ENCODE measurements around the gene ZNF346.

The ZNF346 gene

DNA sequence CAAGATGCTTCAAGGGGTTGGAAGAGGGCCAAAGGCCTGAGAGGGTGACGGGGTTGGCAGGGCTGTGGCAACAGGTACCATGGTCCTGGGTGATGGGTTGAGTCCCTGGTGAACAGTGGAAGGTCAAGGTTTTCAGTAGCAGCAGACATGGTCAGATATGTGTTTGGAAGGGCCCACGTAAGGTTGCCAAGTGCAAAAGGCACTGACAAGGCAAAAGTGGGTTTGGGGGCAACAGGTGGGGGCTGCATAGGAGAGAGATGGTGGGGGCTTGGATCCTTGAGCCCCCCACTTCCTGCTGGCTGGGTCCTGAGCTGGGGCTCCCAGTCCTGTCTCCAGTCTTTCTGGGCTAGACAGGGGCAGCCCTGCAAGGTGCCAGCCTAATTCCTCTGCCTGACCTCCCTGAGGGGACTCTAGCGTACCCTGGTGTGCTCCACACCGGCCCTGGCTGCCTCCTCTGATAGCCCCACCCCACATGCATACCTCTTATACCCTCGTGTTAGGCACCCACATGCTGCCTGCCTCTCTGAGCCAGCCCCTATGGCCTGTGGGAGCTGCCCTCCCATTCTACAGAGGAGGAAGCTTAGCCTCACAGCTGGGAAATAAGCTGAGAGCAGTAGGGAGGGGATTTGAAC, 90.2 kb downstream of the ZNF346 start:
- H3K27ac ChIP-seq (ENCODE audit: poor library complexity, severe bottlenecking) = no peak overlapping the region
- TF ChIP-seq, protein P1, sequence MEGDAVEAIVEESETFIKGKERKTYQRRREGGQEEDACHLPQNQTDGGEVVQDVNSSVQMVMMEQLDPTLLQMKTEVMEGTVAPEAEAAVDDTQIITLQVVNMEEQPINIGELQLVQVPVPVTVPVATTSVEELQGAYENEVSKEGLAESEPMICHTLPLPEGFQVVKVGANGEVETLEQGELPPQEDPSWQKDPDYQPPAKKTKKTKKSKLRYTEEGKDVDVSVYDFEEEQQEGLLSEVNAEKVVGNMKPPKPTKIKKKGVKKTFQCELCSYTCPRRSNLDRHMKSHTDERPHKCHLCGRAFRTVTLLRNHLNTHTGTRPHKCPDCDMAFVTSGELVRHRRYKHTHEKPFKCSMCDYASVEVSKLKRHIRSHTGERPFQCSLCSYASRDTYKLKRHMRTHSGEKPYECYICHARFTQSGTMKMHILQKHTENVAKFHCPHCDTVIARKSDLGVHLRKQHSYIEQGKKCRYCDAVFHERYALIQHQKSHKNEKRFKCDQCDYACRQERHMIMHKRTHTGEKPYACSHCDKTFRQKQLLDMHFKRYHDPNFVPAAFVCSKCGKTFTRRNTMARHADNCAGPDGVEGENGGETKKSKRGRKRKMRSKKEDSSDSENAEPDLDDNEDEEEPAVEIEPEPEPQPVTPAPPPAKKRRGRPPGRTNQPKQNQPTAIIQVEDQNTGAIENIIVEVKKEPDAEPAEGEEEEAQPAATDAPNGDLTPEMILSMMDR (IDR thresholded peaks at IDR 0.05; ENCODE audit: poor library complexity, severe bottlenecking) = no peak
- no peak overlapping the region for H3K4me3 ChIP-seq (ENCODE audit: severe bottlenecking)
- H3K9me3 ChIP-seq (ENCODE audit: severe bottlenecking) = no peaks in the 10 kb centered on the region
- ATAC-seq (ENCODE audit: low read depth) = no peak
- no peaks in the 10 kb centered on the region for H3K36me3 ChIP-seq (ENCODE audit: low read depth)
- H3K27me3 ChIP-seq (ENCODE audit: insufficient read depth, poor library complexity, severe bottlenecking) = no peaks in the 10 kb centered on the region
- no peak for DNase-seq (ENCODE audit: low spot score)
- H3K4me1 ChIP-seq (ENCODE audit: insufficient read depth, poor library complexity, severe bottlenecking) = no peaks in the 10 kb centered on the region

DNA sequence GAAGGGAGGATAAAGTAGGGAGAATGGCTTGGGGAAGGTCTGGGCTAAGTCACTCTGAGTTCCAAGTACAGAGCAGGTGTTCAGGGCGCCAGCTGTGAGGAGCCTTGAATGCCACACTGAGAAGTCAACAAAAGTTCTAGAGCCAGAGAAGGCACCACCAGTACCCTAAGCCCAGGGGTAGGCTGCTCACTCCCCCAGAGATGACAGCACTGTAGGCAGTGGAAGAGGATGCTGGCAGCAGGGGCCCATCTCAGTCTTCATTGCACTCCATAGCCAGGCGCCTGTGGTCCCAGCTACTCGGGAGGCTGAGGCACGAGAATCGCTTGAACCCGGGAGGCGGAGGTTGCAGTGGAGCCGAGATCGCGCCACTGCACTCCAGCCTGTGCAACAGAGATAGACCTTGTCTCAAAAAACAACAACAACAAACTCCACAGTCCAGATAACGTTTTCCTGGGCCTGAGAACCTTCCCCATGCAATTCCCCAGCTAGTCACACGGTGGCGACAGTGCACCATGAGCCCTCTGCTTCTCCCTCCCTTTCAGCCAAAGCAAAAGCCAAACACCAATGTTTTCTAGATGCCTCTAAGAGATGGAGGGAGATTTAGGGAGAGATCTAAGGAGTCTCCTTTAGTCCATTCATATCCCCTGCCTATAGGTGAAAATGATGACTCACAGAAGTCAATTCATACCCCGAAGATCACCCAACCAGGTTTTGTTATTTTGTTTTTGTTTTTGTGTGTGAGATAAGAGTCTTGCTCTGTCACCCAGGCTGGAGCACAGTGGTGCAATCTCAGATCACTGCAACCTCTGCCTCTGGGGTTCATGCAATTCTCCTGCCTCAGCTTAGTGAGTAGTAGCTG, 91.3 kb downstream of the ZNF346 start:
- peak; percentile 52 for ATAC-seq (ENCODE audit: low read depth)
- Histone ChIP-seq H3K27ac (ENCODE audit: poor library complexity, severe bottlenecking) (no peak overlapping the region), H3K4me1 (ENCODE audit: insufficient read depth, poor library complexity, severe bottlenecking) (no peaks in the 10 kb centered on the region), H3K36me3 (ENCODE audit: low read depth) (no peaks in the 10 kb centered on the region), H3K9me3 (ENCODE audit: severe bottlenecking) (no peaks in the 10 kb centered on the region), H3K27me3 (ENCODE audit: insufficient read depth, poor library complexity, severe bottlenecking) (no peaks in the 10 kb centered on the region), H3K4me3 (ENCODE audit: severe bottlenecking) (no peak overlapping the region)
- TF ChIP-seq, protein P1 (IDR thresholded peaks at IDR 0.05; ENCODE audit: poor library complexity, severe bottlenecking) = peak; percentile 99
- no peak for DNase-seq (ENCODE audit: low spot score)

- H3K36me3 ChIP-seq (ENCODE audit: low read depth) = no peaks in the 10 kb centered on the region
- DNase-seq (ENCODE audit: low spot score) (no peak), ATAC-seq (ENCODE audit: low read depth) (peak; percentile 85)
- no peaks in the 10 kb centered on the region for H3K4me1 ChIP-seq (ENCODE audit: insufficient read depth, poor library complexity, severe bottlenecking)
- TF ChIP-seq, protein P1 (IDR thresholded peaks at IDR 0.05; ENCODE audit: poor library complexity, severe bottlenecking) = no peak
- H3K27me3 ChIP-seq (ENCODE audit: insufficient read depth, poor library complexity, severe bottlenecking) = no peaks in the 10 kb centered on the region
- no peaks in the 10 kb centered on the region for H3K9me3 ChIP-seq (ENCODE audit: severe bottlenecking)
- H3K27ac ChIP-seq (ENCODE audit: poor library complexity, severe bottlenecking) = no peak overlapping the region
- no peak overlapping the region for H3K4me3 ChIP-seq (ENCODE audit: severe bottlenecking)
These were observed 94.3 kb downstream of the ZNF346 start for GRCh38 chr5:177116631-177117373.

DNA sequence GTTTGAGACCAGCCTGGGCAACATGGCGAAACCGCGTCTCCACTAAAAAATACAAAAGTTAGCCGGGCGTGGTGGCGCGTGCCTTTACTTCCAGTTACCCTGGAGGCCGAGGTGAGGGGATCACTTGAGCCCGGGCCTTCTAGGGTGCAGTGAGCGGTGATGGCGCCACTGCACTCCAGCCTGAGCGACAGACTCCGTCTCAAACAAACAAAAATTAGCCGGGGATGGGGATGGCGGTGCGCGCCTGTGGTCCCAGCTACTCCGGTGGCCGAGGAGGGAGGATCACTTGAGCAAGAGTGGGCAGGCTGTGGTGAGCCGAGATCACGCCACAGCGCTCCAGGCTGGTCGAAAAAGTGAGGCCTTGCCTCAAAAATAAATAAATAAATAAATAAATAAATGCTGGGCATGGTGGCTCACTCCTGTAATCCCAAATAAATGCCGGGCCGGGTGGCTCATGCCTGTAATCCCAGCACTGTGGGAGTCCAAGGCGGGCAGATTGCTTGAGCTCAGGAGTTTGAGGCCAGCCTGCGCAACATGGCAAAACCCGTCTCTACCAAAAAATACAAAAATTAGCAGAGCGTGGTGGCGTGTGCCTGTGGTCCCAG, 95.0 kb downstream of the ZNF346 start:
- no peak for ATAC-seq (ENCODE audit: low read depth)
- H3K27me3 ChIP-seq (ENCODE audit: insufficient read depth, poor library complexity, severe bottlenecking) = no peaks in the 10 kb centered on the region

More for the DNA sequence above, 95.0 kb downstream of the ZNF346 start:
- TF ChIP-seq, protein P1 (IDR thresholded peaks at IDR 0.05; ENCODE audit: poor library complexity, severe bottlenecking) = no peak
- no peak for DNase-seq (ENCODE audit: low spot score)
- Histone ChIP-seq H3K4me1 (ENCODE audit: insufficient read depth, poor library complexity, severe bottlenecking) (no peaks in the 10 kb centered on the region), H3K36me3 (ENCODE audit: low read depth) (no peaks in the 10 kb centered on the region), H3K4me3 (ENCODE audit: severe bottlenecking) (no peak overlapping the region), H3K9me3 (ENCODE audit: severe bottlenecking) (no peaks in the 10 kb centered on the region), H3K27ac (ENCODE audit: poor library complexity, severe bottlenecking) (no peak overlapping the region)

Measured in RWPE2 (cell line).